ENCODE data around the gene NOS1. TPM values are rescaled to one million over a fixed set of nuclear protein-coding genes. Genes with fewer than 3 reads are reported as not detected.

NOS1 gene
- 0.52 to 0.92 TPM (median 0.61 TPM) in 5 replicates for total RNA-seq (2022; extraction: Qiagen RNA extraction; ENCODE audit: low read depth)

GRCh38 chr12:117361347-117361751 lies at the start of gene NOS1:
Gene NOS1 (minus strand): TSS chr12:117361626. CDS start chr12:117331069, 30,557 bp downstream.

GRCh38 chr12:117190210-117190781 lies 171.1 kb downstream of the NOS1 start, which contains the start of gene FBXO21:
Gene FBXO21 (minus strand): TSS chr12:117190470. CDS start chr12:117190456, 14 bp downstream.

Other genes with a start within 250 kb of the NOS1 start
- 34.5 to 44.7 TPM (median 43.0 TPM) in 5 replicates for gene FBXO21, start 171.2 kb downstream of the NOS1 start, total RNA-seq (2022; extraction: Qiagen RNA extraction; ENCODE audit: low read depth)

All from A549 treated with CpdA at 1 μM for 4 hours (cell line).